Right lobe of liver (tissue), 6 donors: ENCODE results near the gene DDX28. TPM values are rescaled to one million over a fixed set of nuclear protein-coding genes. Genes with fewer than 3 reads are reported as not detected.

ENCODE experiments used
- ATAC-seq, 4 donors: fragments of 200-7000 bp; cut with Tn5 transposase; one replicate each; pipeline ENCODE4 v1.9.1; 2020; ENCODE audit warnings: mild to moderate bottlenecking in 4 of 4, moderate library complexity in 4 of 4
- DNase-seq, 3 donors: peaks; one replicate each; pipeline ENCODE4 v3.0.0-alpha.2; 2020
- H3K27ac ChIP-seq, 3 donors: fragments of 200-600 bp; one replicate each; pipeline ENCODE4 v1.8.0; 2022
- H3K27me3 ChIP-seq, 2 donors: fragments of 200-600 bp; one replicate each; pipeline ENCODE4 v1.8.0; 2022
- H3K36me3 ChIP-seq, 4 donors: fragments of 200-600 bp; sonication (generic) in 1 of 4; one replicate each; pipeline versions ENCODE4 v1.5.1 to v1.8.0; 2017 to 2022; ENCODE audit warnings: control low read depth in 1 of 4
- H3K4me1 ChIP-seq, 4 donors: fragments of 200-600 bp; sonication (generic) in 1 of 4; one replicate each; pipeline versions ENCODE4 v1.5.1 to v1.8.0; 2017 to 2022; ENCODE audit warnings: control low read depth in 1 of 4
- H3K4me3 ChIP-seq, 3 donors: fragments of 200-600 bp; one replicate each; pipeline ENCODE4 v1.8.0; 2022
- H3K9me3 ChIP-seq, 4 donors: fragments of 200-600 bp; sonication (generic) in 1 of 4; one replicate each; pipeline versions ENCODE4 v1.5.1 to v1.8.0; 2017 to 2022; ENCODE audit warnings: control low read depth in 1 of 4
- POLR2A ChIP-seq: fragments of 450-650 bp; IDR thresholded peaks from one replicate; pipeline ENCODE4 v1.6.1; 2017; ENCODE audit warnings: antibody characterized with exemption, mild to moderate bottlenecking
- WGBS: methylation state at CpG from one replicate; pipeline ENCODE4 v1.1.6; 2018; ENCODE audit warnings: low coverage, low lambda C conversion rate; ENCODE audit not compliant: insufficient coverage; ENCODE audit errors: missing lambda C conversion rate; 5-methylcytosine and 5-hydroxymethylcytosine counted together
- intact Hi-C, 2 donors: fragments of 100-400 bp; cut with DNase I; formaldehyde crosslinking; loops; one replicate each; pipeline versions ENCODE4 v1.11.2 to v1.14.1; 2022
- total RNA-seq, 6 experiments: library from RNA; depleted of rRNA in 2 of 6; stranded (reverse); fragments of >200 nt in 2 of 6; fragmentation: NEBNext Ultra II Directional in 3 of 6; extraction: Animal tissue kit (Norgen Biotek cat#: 25700) in 3 of 6; gene quantifications; one replicate each; pipeline versions ENCODE4 v1.1.0 to v1.2.4, GENCODE V29; 2016 to 2023
- TF ChIP-seq, protein P1 (sequence below), 4 donors: fragments of 200-600 bp in 3 of 4; fragments of 450-650 bp in 1 of 4; IDR thresholded peaks; one replicate each; pipeline versions ENCODE4 v1.5.1 to v1.8.0; 2016 to 2022; ENCODE audit warnings: antibody characterized with exemption in 4 of 4, mild to moderate bottlenecking in 2 of 4
- donor health status: DM: no; HTN: yes; CAD: no.
- donor health status: DM: no; HTN: no; CAD: no.
- donor health status: DM: no; HTN: no; CAD: no.
- donor health status: DM: no; HTN: yes; CAD: no.
- donor health status: DM: no; HTN: yes; CAD: no.

Gene DDX28
- total RNA-seq, 6 experiments from 2014 or later = 5.4 to 10.0 (median 6.3) TPM

- no peaks in the 10 kb centered on the region for H3K27me3 ChIP-seq
- no peaks in the 10 kb centered on the region for H3K9me3 ChIP-seq
- TF ChIP-seq, protein P1, sequence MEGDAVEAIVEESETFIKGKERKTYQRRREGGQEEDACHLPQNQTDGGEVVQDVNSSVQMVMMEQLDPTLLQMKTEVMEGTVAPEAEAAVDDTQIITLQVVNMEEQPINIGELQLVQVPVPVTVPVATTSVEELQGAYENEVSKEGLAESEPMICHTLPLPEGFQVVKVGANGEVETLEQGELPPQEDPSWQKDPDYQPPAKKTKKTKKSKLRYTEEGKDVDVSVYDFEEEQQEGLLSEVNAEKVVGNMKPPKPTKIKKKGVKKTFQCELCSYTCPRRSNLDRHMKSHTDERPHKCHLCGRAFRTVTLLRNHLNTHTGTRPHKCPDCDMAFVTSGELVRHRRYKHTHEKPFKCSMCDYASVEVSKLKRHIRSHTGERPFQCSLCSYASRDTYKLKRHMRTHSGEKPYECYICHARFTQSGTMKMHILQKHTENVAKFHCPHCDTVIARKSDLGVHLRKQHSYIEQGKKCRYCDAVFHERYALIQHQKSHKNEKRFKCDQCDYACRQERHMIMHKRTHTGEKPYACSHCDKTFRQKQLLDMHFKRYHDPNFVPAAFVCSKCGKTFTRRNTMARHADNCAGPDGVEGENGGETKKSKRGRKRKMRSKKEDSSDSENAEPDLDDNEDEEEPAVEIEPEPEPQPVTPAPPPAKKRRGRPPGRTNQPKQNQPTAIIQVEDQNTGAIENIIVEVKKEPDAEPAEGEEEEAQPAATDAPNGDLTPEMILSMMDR (IDR thresholded peaks at IDR 0.05) = no peak
- no peak for TF ChIP-seq POLR2A
- WGBS = 79% methylated on average over 5 of the region's 5 CpGs
- ATAC-seq (no peak), DNase-seq (no peak)
- intact Hi-C loops = no loop called here
- H3K4me1 ChIP-seq = no peaks in the 10 kb centered on the region
- H3K36me3 ChIP-seq = no peaks in the 10 kb centered on the region
- H3K4me3 ChIP-seq = no peak overlapping the region
- peak overlapping the region in 1 of 3 donors; percentile 33 for H3K27ac ChIP-seq
Observed at GRCh38 chr16:67986949-67987348, 36.1 kb downstream of the DDX28 start.

DNA sequence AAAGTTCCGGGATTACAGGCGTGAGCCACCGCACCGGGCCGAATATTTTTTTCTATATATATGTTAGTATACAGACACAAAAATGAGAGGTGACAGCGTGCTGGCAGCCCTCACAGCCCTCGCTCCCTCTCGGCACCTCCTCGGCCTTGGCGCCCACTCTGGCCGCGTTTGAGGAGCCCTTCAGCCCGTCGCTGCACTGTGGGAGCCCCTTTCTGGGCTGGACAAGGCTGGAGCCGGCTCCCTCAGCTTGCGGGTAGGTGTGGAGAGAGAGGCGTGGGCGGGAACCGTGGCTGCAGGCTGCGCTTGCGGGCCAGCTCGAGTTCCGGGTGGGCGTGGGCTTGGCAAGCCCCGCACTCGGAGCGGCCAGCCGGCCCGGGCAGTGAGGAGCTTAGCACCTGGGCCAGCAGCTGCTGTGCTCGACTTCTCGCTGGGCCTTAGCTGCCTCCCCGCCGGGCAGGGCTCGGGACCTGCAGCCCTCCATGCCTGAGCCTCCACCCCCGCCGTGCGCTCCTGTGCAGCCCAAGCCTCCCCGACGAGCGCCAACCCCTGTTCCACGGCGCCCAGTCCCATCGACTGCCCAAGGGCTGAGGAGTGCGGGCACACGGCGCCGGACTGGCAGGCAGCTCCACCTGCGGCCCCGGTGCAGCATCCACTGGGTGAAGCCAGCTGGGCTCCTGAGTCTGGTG lies 40.9 kb downstream of the DDX28 start:
- H3K36me3 ChIP-seq = no peaks in the 10 kb centered on the region
- WGBS = 93% methylated on average over 5 of the region's 49 CpGs
- intact Hi-C loops = no loop called here
- no peak overlapping the region for H3K27ac ChIP-seq
- H3K4me3 ChIP-seq = no peak overlapping the region
- peak in 1 of 3 donors; percentile 43 for DNase-seq
- no peak for TF ChIP-seq POLR2A
- TF ChIP-seq, protein P1 (IDR thresholded peaks at IDR 0.05) = no peak
- H3K27me3 ChIP-seq = no peaks in the 10 kb centered on the region
- ATAC-seq = no peak
- no peaks in the 10 kb centered on the region for H3K9me3 ChIP-seq
- no peaks in the 10 kb centered on the region for H3K4me1 ChIP-seq

DNA sequence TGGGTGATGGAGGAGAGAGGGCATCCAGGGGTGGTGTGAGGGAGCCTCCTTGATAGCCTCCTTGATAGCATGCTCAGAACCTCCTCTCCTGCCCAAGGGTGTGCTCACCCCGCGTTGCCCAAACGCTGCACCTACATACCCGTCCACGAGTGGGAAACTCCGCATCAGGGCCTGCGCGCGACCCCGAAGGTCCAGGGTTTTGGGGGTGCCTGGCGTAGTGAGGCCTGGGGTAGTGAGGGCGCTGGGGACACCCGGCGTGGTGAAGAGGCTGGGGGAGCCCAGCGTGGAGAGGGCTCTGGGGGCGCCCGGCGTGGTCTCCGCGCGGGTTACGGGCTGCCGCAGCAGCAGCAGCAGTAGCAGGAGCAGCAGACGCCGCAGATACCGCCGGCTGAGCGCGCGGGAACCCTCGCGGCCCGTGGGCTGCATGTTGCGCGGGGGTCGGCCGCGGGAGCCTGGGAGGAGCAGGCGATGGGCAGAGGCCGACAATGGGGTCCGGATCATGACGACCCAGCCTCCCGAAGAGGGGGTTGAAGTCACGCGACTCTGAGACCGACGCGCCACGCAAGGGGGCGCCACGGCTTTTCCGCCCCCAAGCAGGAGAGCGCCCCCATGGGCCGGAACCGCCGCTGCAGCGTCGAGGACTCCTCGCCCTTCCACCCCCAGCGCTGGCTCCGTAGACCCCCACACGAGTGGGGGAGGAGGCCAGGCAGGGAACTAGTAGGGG lies 42.9 kb downstream of the DDX28 start, which contains the start of gene DPEP3:
TSS of gene DPEP3 (minus strand) at position 545 of the 724 bp plus-strand sequence. CDS start at position 426, 119 bp downstream.
- no peak within 1 kb of the TSS for H3K27ac ChIP-seq
- DNase-seq (no peak), ATAC-seq (no peak)
- WGBS = 49% methylated on average over 25 of the region's 62 CpGs
- TF ChIP-seq, protein P1 (IDR thresholded peaks at IDR 0.05) = peak in 3 of 4 donors; percentile 3 to 15 (median 7)
- no peak for TF ChIP-seq POLR2A
- H3K27me3 ChIP-seq = no peaks in the 10 kb centered on the region
- H3K9me3 ChIP-seq = no peaks in the 10 kb centered on the region
- H3K4me1 ChIP-seq = no peaks in the 10 kb centered on the region
- intact Hi-C loops = no loop called here
- H3K4me3 ChIP-seq = no peak within 1 kb of the TSS
- no peaks in the 10 kb centered on the region for H3K36me3 ChIP-seq

DNA sequence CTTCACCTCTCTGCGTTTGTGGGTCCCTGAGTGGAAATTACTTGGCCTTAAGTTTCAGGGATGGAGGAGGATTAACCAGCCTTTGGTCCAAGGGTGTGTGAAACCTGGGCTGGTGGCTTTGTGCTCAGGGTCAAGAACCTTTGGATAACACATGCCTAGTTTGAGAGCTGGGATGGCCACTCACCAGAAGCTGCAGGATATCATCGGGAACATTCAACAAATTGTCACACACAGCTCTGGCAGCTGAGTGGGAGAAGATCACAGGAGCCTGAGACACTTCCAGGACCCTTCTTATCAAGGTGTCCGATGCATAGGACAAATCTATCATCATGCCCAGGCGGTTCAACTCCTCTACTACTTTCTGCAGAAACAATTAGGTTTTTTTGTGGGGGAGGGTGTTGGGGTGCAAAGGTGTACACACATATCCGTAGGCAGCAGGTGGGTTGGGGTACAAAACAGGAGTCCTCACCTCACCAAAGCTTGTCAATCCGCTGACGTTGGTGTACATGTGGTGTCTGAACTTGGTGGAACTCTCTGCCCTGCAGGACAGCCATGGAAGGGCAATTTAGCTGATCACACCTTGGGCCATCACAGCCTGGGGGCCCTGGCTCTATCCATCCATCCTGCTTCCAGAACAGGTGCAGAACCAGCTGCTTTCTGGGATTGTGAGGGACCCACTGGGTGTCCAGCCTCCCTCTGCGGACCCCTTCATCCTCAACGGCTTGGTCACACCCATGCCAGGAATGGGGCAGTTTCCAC lies 45.4 kb downstream of the DDX28 start:
- DNase-seq = no peak
- ATAC-seq = no peak
- TF ChIP-seq, protein P1 (IDR thresholded peaks at IDR 0.05) = no peak
- no peak for TF ChIP-seq POLR2A
- intact Hi-C loops = no loop called here
- WGBS = 60% methylated on average over 1 of the region's 9 CpGs
- Histone ChIP-seq H3K4me1 (no peaks in the 10 kb centered on the region), H3K27me3 (no peaks in the 10 kb centered on the region), H3K27ac (no peak overlapping the region), H3K9me3 (no peaks in the 10 kb centered on the region), H3K4me3 (no peak overlapping the region), H3K36me3 (no peaks in the 10 kb centered on the region)
